GM21576 (cell line): ENCODE data around the gene GPR27.

Experiments
- ATAC-seq: cut with Tn5 transposase; IDR thresholded peaks from one replicate; pipeline ENCODE4 v1.9.1; 2021; ENCODE audit warnings: mild to moderate bottlenecking, moderate library complexity; ENCODE audit not compliant: unreplicated experiment

Gene GPR27

GRCh38 chr3:71785532-71786216 lies 32.0 kb downstream of the GPR27 start:
- ATAC-seq = no peak

GRCh38 chr3:71786217-71786549 lies 32.5 kb downstream of the GPR27 start:
- ATAC-seq = no peak

- ATAC-seq = no peak
Observed at GRCh38 chr3:71786551-71786950, 32.9 kb downstream of the GPR27 start.

GRCh38 chr3:71787851-71788405 lies 34.3 kb downstream of the GPR27 start:
- no peak for ATAC-seq

- ATAC-seq = no peak
Observed at GRCh38 chr3:71789922-71790321, 36.3 kb downstream of the GPR27 start.

- ATAC-seq = no peak
Observed at GRCh38 chr3:71791634-71792033, 38.0 kb downstream of the GPR27 start.

- ATAC-seq = no peak
Observed at GRCh38 chr3:71796290-71796689, 42.6 kb downstream of the GPR27 start.

- no peak for ATAC-seq
Observed at GRCh38 chr3:71797455-71797854, 43.8 kb downstream of the GPR27 start.

- ATAC-seq = no peak
Observed at GRCh38 chr3:71800023-71800422, 46.4 kb downstream of the GPR27 start.

GRCh38 chr3:71801986-71802385 lies 48.3 kb downstream of the GPR27 start:
- ATAC-seq = no peak

GRCh38 chr3:71803248-71803647 lies 49.6 kb downstream of the GPR27 start:
- ATAC-seq = no peak

GRCh38 chr3:71805199-71805598 lies 51.5 kb downstream of the GPR27 start:
- no peak for ATAC-seq

- ATAC-seq = no peak
Observed at GRCh38 chr3:71805691-71806090, 52.0 kb downstream of the GPR27 start.
